HEK293 (cell line): Measurements from ENCODE around the gene IGSF3.
A peak's percentile ranks its signal among the peaks of the same experiment; 100 is the strongest.

Experiments used
- CTCF ChIA-PET: fragments of 350-600 bp; formaldehyde crosslinking; extraction: SDS; loops from one replicate; lab custom pipeline; 2021; ENCODE audit warnings: antibody characterized with exemption; lab: Yijun Ruan, JAX
- POLR2A ChIA-PET: fragments of 300-600 bp; formaldehyde crosslinking; extraction: SDS; loops from one replicate; lab custom pipeline; 2020; ENCODE audit warnings: antibody characterized with exemption, inconsistent platforms; lab: Yijun Ruan, JAX
- H3K27ac ChIP-seq: fragments of 200-500 bp; sonication (Bioruptor generic); 2 replicates; pipeline ENCODE4 v1.5.1; 2014; ENCODE audit warnings: low read depth, low read length, control low read depth, inconsistent platforms; ENCODE audit errors: extremely low read depth
- H3K36me3 ChIP-seq, 2 experiments: fragments of 200-500 bp in 1 of 2; sonication (Bioruptor generic) in 1 of 2; 1 replicate in 1 of 2; 2 replicates in 1 of 2; pipeline ENCODE4 v1.5.1; 2014 to 2017; ENCODE audit warnings: inconsistent platforms in 2 of 2, low read length in 2 of 2; ENCODE audit not compliant: control insufficient read depth in 2 of 2, insufficient read depth in 1 of 2
- H3K4me1 ChIP-seq: fragments of 200-500 bp; sonication (Bioruptor generic); 2 replicates; pipeline ENCODE4 v1.5.1; 2014; ENCODE audit warnings: mild to moderate bottlenecking, low read length, inconsistent platforms; ENCODE audit not compliant: control insufficient read depth, insufficient read depth
- H3K4me3 ChIP-seq: 2 replicates; pipeline ENCODE4 v1.5.1; 2011; ENCODE audit warnings: low read depth, mild to moderate bottlenecking, control low read depth, low read length, moderate library complexity
- H3K9me3 ChIP-seq: fragments of 200-500 bp; sonication (Bioruptor generic); 2 replicates; pipeline ENCODE4 v1.5.1; 2014; ENCODE audit warnings: low read depth, low read length, inconsistent platforms; ENCODE audit not compliant: control insufficient read depth, insufficient read depth
- OSR2 ChIP-seq: fragments of 450-650 bp; formaldehyde crosslinking; IDR thresholded peaks from 2 replicates; pipeline ENCODE4 v1.5.1; 2016; ENCODE audit warnings: missing biosample characterization, missing genetic modification characterization
- ZBTB21 ChIP-seq: fragments of 450-650 bp; formaldehyde crosslinking; IDR thresholded peaks from 2 replicates; pipeline ENCODE4 v1.5.1; 2017; ENCODE audit warnings: missing biosample characterization, missing genetic modification characterization
- ZFHX2 ChIP-seq: fragments of 450-650 bp; formaldehyde crosslinking; conservative IDR thresholded peaks from 2 replicates; pipeline ENCODE4 v1.5.1; 2016; ENCODE audit warnings: missing biosample characterization, missing genetic modification characterization
- ZIC2 ChIP-seq: fragments of 450-650 bp; formaldehyde crosslinking; IDR thresholded peaks from 2 replicates; pipeline ENCODE4 v1.5.1; 2016; ENCODE audit warnings: missing biosample characterization, missing genetic modification characterization
- ZNF19 ChIP-seq: fragments of 450-650 bp; formaldehyde crosslinking; IDR thresholded peaks from 2 replicates; pipeline ENCODE4; 2016; ENCODE audit warnings: missing biosample characterization, missing genetic modification characterization, low read depth
- ZNF202 ChIP-seq: fragments of 450-650 bp; formaldehyde crosslinking; IDR thresholded peaks from 2 replicates; pipeline ENCODE4 v1.5.1; 2016; ENCODE audit warnings: missing biosample characterization, missing genetic modification characterization, borderline replicate concordance
- ZNF211 ChIP-seq: fragments of 450-650 bp; formaldehyde crosslinking; IDR thresholded peaks from 2 replicates; pipeline ENCODE4 v1.5.1; 2016; ENCODE audit warnings: low read depth, missing biosample characterization, missing genetic modification characterization
- ZNF23 ChIP-seq: fragments of 450-650 bp; formaldehyde crosslinking; IDR thresholded peaks from 2 replicates; pipeline ENCODE4 v1.5.1; 2016; ENCODE audit warnings: missing biosample characterization, missing genetic modification characterization, borderline replicate concordance
- ZNF248 ChIP-seq: fragments of 450-650 bp; formaldehyde crosslinking; IDR thresholded peaks from 2 replicates; pipeline ENCODE4 v1.5.1; 2017; ENCODE audit warnings: missing biosample characterization, missing genetic modification characterization
- ZNF366 ChIP-seq: fragments of 450-650 bp; formaldehyde crosslinking; conservative IDR thresholded peaks from 2 replicates; pipeline ENCODE4 v1.5.1; 2016; ENCODE audit warnings: missing biosample characterization, missing genetic modification characterization
- ZNF394 ChIP-seq: fragments of 450-650 bp; formaldehyde crosslinking; IDR thresholded peaks from 2 replicates; pipeline ENCODE4 v1.5.1; 2016; ENCODE audit warnings: missing biosample characterization, missing genetic modification characterization, mild to moderate bottlenecking, moderate library complexity, borderline replicate concordance
- ZNF623 ChIP-seq: fragments of 450-650 bp; formaldehyde crosslinking; IDR thresholded peaks from 2 replicates; pipeline ENCODE4 v1.5.1; 2016; ENCODE audit warnings: missing biosample characterization, missing genetic modification characterization
- ZNF629 ChIP-seq: fragments of 450-650 bp; formaldehyde crosslinking; IDR thresholded peaks from 2 replicates; pipeline ENCODE4 v1.5.1; 2017; ENCODE audit warnings: missing biosample characterization, missing genetic modification characterization
- ZNF660 ChIP-seq: fragments of 450-650 bp; IDR thresholded peaks from 2 replicates; pipeline ENCODE4 v1.5.1; 2018; ENCODE audit warnings: missing biosample characterization, mild to moderate bottlenecking, missing genetic modification characterization
- TF ChIP-seq, protein P1 (sequence below): fragments of 450-650 bp; formaldehyde crosslinking; IDR thresholded peaks from 2 replicates; pipeline ENCODE4 v1.5.1; 2016; ENCODE audit warnings: missing biosample characterization, missing genetic modification characterization
- TF ChIP-seq, protein P2 (sequence below): fragments of 450-650 bp; IDR thresholded peaks from 2 replicates; pipeline ENCODE4 v1.5.1; 2018; ENCODE audit warnings: missing biosample characterization, mild to moderate bottlenecking, missing genetic modification characterization
- TF ChIP-seq, protein P3 (sequence below): fragments of 450-650 bp; formaldehyde crosslinking; IDR thresholded peaks from 2 replicates; pipeline ENCODE4 v1.5.1; 2017; ENCODE audit warnings: missing biosample characterization, missing genetic modification characterization
- TF ChIP-seq, protein P4 (sequence below): fragments of 450-650 bp; formaldehyde crosslinking; IDR thresholded peaks from 2 replicates; pipeline ENCODE4 v1.5.1; 2017; ENCODE audit warnings: missing biosample characterization, missing genetic modification characterization
- TF ChIP-seq, protein P5 (sequence below): fragments of 450-650 bp; formaldehyde crosslinking; IDR thresholded peaks from 2 replicates; pipeline ENCODE4 v1.5.1; 2016; ENCODE audit warnings: missing biosample characterization, missing genetic modification characterization
- TF ChIP-seq, protein P6 (sequence below): fragments of 450-650 bp; formaldehyde crosslinking; IDR thresholded peaks from 2 replicates; pipeline ENCODE4 v1.5.1; 2016; ENCODE audit warnings: missing biosample characterization, missing genetic modification characterization

Gene IGSF3

DNA sequence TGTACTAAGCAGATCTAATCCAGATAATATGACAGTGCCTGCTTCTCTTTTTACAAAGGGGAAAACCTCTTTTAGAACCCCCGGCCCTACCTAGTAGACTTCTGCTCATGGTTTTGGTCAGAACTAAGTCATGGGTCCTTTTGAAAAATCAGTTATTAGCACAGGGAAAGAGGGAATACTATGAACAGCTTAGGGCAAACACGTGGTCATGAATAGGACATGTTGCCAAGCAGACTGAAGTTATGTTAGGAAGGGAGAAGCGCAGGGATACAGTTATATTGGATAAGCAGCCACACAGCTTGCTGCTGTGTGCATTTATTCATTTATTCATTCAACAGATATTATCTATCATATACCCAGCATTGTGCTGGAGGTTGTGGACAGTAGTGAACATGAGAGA, 25.3 kb upstream of the IGSF3 start:
- H3K4me1 ChIP-seq: no peaks in the 10 kb centered on the region
- H3K27ac ChIP-seq: no peak overlapping the region
- H3K9me3 ChIP-seq: no peaks in the 10 kb centered on the region
- no peak overlapping the region for H3K4me3 ChIP-seq
- no peaks in the 10 kb centered on the region for H3K36me3 ChIP-seq
- TF ChIP-seq, protein P1, sequence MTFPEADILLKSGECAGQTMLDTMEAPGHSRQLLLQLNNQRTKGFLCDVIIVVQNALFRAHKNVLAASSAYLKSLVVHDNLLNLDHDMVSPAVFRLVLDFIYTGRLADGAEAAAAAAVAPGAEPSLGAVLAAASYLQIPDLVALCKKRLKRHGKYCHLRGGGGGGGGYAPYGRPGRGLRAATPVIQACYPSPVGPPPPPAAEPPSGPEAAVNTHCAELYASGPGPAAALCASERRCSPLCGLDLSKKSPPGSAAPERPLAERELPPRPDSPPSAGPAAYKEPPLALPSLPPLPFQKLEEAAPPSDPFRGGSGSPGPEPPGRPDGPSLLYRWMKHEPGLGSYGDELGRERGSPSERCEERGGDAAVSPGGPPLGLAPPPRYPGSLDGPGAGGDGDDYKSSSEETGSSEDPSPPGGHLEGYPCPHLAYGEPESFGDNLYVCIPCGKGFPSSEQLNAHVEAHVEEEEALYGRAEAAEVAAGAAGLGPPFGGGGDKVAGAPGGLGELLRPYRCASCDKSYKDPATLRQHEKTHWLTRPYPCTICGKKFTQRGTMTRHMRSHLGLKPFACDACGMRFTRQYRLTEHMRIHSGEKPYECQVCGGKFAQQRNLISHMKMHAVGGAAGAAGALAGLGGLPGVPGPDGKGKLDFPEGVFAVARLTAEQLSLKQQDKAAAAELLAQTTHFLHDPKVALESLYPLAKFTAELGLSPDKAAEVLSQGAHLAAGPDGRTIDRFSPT (tag by site-specific recombination): no peak
- TF ChIP-seq ZNF202 (tag by site-specific recombination) (no peak), ZNF19 (tag by site-specific recombination) (no peak), ZNF248 (tag by site-specific recombination) (no peak), ZFHX2 (tag by site-specific recombination) (no peak), ZNF629 (no peak), ZNF366 (tag by site-specific recombination) (no peak), ZNF623 (tag by site-specific recombination) (no peak), OSR2 (no peak), ZNF211 (tag by site-specific recombination) (no peak)
- ChIA-PET POLR2A (interaction anchor here (1.0 kb wide), 1 partner anchor 367 kb away, joined by 3 read pairs; the partner anchor contains the start of gene TTF2), CTCF (interaction anchor here (0.5 to 3.3 kb wide), 5 partner anchors 17 to 317 kb away, joined by 3 to 13 read pairs (median 4); no protein-coding TSS in a partner anchor)

DNA sequence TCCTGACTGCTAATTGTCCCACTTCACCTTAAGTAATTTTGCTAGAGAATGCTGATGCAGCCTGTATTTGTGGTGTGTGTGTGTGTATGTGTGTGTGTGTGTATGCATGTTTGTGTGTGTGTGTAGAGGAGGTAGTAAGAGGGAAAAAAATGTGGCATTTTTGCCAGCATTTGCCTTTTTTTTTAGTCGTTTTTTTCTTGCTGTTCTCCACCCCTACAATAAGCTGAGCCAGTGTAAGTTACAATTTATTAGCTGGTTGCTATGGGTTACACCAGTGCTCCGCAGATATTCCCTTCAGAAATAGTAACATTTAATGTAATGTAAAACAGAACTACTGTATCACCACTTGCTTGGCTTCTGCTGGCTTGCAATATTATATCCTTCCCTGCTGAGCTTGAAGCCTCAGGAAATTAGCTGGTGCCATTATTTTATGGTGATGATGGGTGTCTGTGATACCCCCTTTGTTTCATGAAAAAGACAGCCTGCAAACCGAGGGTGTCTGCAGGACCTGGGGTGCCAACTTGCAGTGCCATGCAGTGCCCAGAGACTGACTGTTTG, 23.4 kb upstream of the IGSF3 start:
- Histone ChIP-seq H3K4me1 (no peaks in the 10 kb centered on the region), H3K36me3 (no peaks in the 10 kb centered on the region), H3K27ac (no peak overlapping the region), H3K9me3 (no peaks in the 10 kb centered on the region), H3K4me3 (no peak overlapping the region)
- CTCF ChIA-PET: interaction anchor here (0.8 kb wide), 1 partner anchor 17 kb away, joined by 8 read pairs; no protein-coding TSS in a partner anchor
- POLR2A ChIA-PET: no interaction called here
- peak; percentile 43; the same call in 1 of the 2 replicates for TF ChIP-seq ZIC2 (tag by site-specific recombination)
- TF ChIP-seq, protein P2, sequence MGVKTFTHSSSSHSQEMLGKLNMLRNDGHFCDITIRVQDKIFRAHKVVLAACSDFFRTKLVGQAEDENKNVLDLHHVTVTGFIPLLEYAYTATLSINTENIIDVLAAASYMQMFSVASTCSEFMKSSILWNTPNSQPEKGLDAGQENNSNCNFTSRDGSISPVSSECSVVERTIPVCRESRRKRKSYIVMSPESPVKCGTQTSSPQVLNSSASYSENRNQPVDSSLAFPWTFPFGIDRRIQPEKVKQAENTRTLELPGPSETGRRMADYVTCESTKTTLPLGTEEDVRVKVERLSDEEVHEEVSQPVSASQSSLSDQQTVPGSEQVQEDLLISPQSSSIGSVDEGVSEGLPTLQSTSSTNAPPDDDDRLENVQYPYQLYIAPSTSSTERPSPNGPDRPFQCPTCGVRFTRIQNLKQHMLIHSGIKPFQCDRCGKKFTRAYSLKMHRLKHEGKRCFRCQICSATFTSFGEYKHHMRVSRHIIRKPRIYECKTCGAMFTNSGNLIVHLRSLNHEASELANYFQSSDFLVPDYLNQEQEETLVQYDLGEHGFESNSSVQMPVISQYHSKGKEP (tag by site-specific recombination): peak; percentile 43; the same call in 1 of the 2 replicates
- TF ChIP-seq, protein P3, sequence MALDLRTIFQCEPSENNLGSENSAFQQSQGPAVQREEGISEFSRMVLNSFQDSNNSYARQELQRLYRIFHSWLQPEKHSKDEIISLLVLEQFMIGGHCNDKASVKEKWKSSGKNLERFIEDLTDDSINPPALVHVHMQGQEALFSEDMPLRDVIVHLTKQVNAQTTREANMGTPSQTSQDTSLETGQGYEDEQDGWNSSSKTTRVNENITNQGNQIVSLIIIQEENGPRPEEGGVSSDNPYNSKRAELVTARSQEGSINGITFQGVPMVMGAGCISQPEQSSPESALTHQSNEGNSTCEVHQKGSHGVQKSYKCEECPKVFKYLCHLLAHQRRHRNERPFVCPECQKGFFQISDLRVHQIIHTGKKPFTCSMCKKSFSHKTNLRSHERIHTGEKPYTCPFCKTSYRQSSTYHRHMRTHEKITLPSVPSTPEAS (tag by site-specific recombination): peak; percentile 67
- TF ChIP-seq, protein P4, sequence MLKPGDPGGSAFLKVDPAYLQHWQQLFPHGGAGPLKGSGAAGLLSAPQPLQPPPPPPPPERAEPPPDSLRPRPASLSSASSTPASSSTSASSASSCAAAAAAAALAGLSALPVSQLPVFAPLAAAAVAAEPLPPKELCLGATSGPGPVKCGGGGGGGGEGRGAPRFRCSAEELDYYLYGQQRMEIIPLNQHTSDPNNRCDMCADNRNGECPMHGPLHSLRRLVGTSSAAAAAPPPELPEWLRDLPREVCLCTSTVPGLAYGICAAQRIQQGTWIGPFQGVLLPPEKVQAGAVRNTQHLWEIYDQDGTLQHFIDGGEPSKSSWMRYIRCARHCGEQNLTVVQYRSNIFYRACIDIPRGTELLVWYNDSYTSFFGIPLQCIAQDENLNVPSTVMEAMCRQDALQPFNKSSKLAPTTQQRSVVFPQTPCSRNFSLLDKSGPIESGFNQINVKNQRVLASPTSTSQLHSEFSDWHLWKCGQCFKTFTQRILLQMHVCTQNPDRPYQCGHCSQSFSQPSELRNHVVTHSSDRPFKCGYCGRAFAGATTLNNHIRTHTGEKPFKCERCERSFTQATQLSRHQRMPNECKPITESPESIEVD (tag by site-specific recombination): peak; percentile 62
- no peak for TF ChIP-seq ZNF660
- TF ChIP-seq ZNF394 (tag by site-specific recombination): no peak
- TF ChIP-seq, protein P5, sequence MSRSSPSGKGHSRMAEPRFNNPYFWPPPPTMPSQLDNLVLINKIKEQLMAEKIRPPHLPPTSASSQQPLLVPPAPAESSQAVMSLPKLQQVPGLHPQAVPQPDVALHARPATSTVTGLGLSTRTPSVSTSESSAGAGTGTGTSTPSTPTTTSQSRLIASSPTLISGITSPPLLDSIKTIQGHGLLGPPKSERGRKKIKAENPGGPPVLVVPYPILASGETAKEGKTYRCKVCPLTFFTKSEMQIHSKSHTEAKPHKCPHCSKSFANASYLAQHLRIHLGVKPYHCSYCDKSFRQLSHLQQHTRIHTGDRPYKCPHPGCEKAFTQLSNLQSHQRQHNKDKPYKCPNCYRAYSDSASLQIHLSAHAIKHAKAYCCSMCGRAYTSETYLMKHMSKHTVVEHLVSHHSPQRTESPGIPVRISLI: peak; percentile 58; the same call in 1 of the 2 replicates
- TF ChIP-seq ZNF23 (tag by site-specific recombination): no peak
- TF ChIP-seq ZBTB21 (tag by site-specific recombination): no peak
- TF ChIP-seq, protein P6, sequence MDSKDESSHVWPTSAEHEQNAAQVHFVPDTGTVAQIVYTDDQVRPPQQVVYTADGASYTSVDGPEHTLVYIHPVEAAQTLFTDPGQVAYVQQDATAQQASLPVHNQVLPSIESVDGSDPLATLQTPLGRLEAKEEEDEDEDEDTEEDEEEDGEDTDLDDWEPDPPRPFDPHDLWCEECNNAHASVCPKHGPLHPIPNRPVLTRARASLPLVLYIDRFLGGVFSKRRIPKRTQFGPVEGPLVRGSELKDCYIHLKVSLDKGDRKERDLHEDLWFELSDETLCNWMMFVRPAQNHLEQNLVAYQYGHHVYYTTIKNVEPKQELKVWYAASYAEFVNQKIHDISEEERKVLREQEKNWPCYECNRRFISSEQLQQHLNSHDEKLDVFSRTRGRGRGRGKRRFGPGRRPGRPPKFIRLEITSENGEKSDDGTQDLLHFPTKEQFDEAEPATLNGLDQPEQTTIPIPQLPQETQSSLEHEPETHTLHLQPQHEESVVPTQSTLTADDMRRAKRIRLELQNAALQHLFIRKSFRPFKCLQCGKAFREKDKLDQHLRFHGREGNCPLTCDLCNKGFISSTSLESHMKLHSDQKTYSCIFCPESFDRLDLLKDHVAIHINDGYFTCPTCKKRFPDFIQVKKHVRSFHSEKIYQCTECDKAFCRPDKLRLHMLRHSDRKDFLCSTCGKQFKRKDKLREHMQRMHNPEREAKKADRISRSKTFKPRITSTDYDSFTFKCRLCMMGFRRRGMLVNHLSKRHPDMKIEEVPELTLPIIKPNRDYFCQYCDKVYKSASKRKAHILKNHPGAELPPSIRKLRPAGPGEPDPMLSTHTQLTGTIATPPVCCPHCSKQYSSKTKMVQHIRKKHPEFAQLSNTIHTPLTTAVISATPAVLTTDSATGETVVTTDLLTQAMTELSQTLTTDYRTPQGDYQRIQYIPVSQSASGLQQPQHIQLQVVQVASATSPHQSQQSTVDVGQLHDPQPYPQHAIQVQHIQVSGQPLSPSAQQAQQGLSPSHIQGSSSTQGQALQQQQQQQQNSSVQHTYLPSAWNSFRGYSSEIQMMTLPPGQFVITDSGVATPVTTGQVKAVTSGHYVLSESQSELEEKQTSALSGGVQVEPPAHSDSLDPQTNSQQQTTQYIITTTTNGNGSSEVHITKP (tag by site-specific recombination): no peak
